Esophagus muscularis mucosa (tissue), 4 donors: ENCODE data around the gene SMAD5. TPM values are rescaled to one million over a fixed set of nuclear protein-coding genes. Genes with fewer than 3 reads are reported as not detected.

Experiments
- DNase-seq: peaks from one replicate; pipeline ENCODE4 v3.0.0-alpha.2; 2017; ENCODE audit errors: extremely low spot score
- H3K27ac ChIP-seq, 4 donors: fragments of 200-600 bp; sonication (generic); replicated peaks in 1 of 4; 1 replicate in 3 of 4; 2 replicates in 1 of 4; pipeline ENCODE4 v1.5.1; 2016 to 2019; ENCODE audit warnings: mild to moderate bottlenecking in 1 of 4
- H3K27me3 ChIP-seq, 4 donors: fragments of 200-600 bp; sonication (generic); one replicate each; pipeline versions ENCODE4 v1.5.1 to v1.6.0; 2016 to 2019
- H3K36me3 ChIP-seq, 4 donors: fragments of 200-600 bp; sonication (generic); one replicate each; pipeline ENCODE4 v1.5.1; 2016 to 2019
- H3K4me1 ChIP-seq, 4 donors: fragments of 200-600 bp; sonication (generic); one replicate each; pipeline ENCODE4 v1.5.1; 2016 to 2019
- H3K4me3 ChIP-seq, 4 donors: fragments of 200-600 bp; sonication (generic); 1 replicate in 2 of 4; 2 replicates in 2 of 4; pipeline ENCODE4 v1.5.1; 2016 to 2019; ENCODE audit warnings: mild to moderate bottlenecking in 4 of 4, moderate library complexity in 1 of 4
- H3K9me3 ChIP-seq, 4 donors: fragments of 200-600 bp; sonication (generic); 1 replicate in 3 of 4; 2 replicates in 1 of 4; pipeline ENCODE4 v1.5.1; 2016 to 2019
- EP300 ChIP-seq: sonication (generic); formaldehyde crosslinking; IDR thresholded peaks from one replicate; pipeline ENCODE4 v1.6.1; 2017; ENCODE audit warnings: antibody characterized with exemption
- POLR2A ChIP-seq: fragments of 450-650 bp; IDR thresholded peaks from one replicate; pipeline ENCODE4 v1.6.1; 2017; ENCODE audit warnings: antibody characterized with exemption, moderate library complexity, mild to moderate bottlenecking, low read depth
- POLR2AphosphoS5 ChIP-seq, 2 donors: sonication (generic); formaldehyde crosslinking; IDR thresholded peaks; one replicate each; pipeline ENCODE4 v1.6.1; 2017; ENCODE audit warnings: antibody characterized with exemption in 2 of 2
- WGBS: methylation state at CpG from one replicate; pipeline ENCODE4 v1.1.5; 2018; 5-methylcytosine and 5-hydroxymethylcytosine counted together
- intact Hi-C: fragments of 100-400 bp; cut with DNase I; formaldehyde crosslinking; loops from one replicate; pipeline ENCODE4 v1.15.1; 2023
- total RNA-seq, 4 donors: library from RNA; depleted of rRNA; stranded (reverse); fragments of >200 nt; gene quantifications; one replicate each; pipeline versions ENCODE4 v1.1.0 to v1.2.1, GENCODE V29; 2016
- TF ChIP-seq, protein P1 (sequence below), 3 experiments: fragments of 200-600 bp in 2 of 3; fragments of 450-650 bp in 1 of 3; sonication (generic) in 2 of 3; IDR thresholded peaks; one replicate each; pipeline ENCODE4 v1.5.1; 2017 to 2019; ENCODE audit warnings: antibody characterized with exemption in 3 of 3, mild to moderate bottlenecking in 2 of 3, moderate library complexity in 1 of 3

SMAD5 gene
- total RNA-seq, 4 donors from 2014 or later: 42.4 to 47.9 (median 46.3) TPM

DNA sequence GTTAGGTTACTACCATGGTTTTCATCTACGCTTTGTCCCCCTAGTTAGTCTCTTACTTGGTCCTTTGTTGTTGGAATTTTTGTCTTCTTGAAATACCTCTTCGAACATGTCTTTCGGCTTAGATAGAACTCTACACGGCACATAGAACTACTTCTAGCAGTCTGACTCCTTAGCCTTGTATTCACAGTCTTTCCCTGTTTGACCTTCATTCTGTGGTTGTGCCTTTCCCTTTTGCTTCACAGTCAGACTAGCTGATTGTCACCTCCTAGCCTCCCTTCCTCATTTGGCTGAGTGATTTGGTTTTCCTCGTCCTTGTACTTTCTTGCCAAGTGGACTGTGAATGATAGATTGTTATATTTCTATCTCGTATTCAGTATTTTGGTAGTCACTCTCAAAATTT, 10.7 kb downstream of the SMAD5 start:
- WGBS: 77% methylated on average over 6 of the region's 6 CpGs
- H3K9me3 ChIP-seq: no peaks in the 10 kb centered on the region
- no peak for DNase-seq
- no peaks in the 10 kb centered on the region for H3K36me3 ChIP-seq
- TF ChIP-seq POLR2A (no peak), POLR2AphosphoS5 (IDR thresholded peaks at IDR 0.05) (no peak), EP300 (no peak)
- TF ChIP-seq, protein P1, sequence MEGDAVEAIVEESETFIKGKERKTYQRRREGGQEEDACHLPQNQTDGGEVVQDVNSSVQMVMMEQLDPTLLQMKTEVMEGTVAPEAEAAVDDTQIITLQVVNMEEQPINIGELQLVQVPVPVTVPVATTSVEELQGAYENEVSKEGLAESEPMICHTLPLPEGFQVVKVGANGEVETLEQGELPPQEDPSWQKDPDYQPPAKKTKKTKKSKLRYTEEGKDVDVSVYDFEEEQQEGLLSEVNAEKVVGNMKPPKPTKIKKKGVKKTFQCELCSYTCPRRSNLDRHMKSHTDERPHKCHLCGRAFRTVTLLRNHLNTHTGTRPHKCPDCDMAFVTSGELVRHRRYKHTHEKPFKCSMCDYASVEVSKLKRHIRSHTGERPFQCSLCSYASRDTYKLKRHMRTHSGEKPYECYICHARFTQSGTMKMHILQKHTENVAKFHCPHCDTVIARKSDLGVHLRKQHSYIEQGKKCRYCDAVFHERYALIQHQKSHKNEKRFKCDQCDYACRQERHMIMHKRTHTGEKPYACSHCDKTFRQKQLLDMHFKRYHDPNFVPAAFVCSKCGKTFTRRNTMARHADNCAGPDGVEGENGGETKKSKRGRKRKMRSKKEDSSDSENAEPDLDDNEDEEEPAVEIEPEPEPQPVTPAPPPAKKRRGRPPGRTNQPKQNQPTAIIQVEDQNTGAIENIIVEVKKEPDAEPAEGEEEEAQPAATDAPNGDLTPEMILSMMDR (IDR thresholded peaks at IDR 0.05): no peak
- H3K27ac ChIP-seq: no peak overlapping the region
- intact Hi-C loops: no loop called here
- peaks cover 51 to 99% (median 88%) of the 10 kb centered on the region in 4 donors for H3K4me1 ChIP-seq
- H3K4me3 ChIP-seq: no peak overlapping the region
- no peaks in the 10 kb centered on the region for H3K27me3 ChIP-seq

DNA sequence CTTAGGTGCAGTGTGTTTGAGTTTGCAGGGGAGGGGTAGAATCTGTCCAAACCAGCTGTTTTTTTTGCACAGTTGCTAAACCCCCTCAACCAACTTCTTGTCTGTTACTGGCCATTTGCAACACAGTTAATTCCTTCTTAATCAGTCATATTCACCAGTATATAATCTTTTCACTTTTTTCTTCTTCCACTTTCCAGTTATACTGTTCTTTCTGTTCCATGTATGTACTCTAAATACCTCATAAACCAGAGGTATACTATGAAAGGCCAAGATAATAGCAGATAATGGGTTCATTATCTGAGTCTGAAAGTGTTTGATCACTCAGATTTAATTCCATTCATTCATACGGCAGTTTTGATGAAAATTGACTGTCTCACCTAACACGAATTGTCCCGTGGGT, 11.1 kb downstream of the SMAD5 start:
- intact Hi-C loops: no loop called here
- H3K4me3 ChIP-seq: no peak overlapping the region
- no peaks in the 10 kb centered on the region for H3K27me3 ChIP-seq
- no peak overlapping the region for H3K27ac ChIP-seq
- no peak for TF ChIP-seq POLR2AphosphoS5 (IDR thresholded peaks at IDR 0.05)
- TF ChIP-seq, protein P1 (IDR thresholded peaks at IDR 0.05): no peak
- no peak for TF ChIP-seq EP300
- TF ChIP-seq POLR2A: no peak
- no peaks in the 10 kb centered on the region for H3K9me3 ChIP-seq
- no peaks in the 10 kb centered on the region for H3K36me3 ChIP-seq
- peaks cover 47 to 97% (median 85%) of the 10 kb centered on the region in 4 donors for H3K4me1 ChIP-seq
- WGBS: 67% methylated on average over 3 of the region's 3 CpGs
- no peak for DNase-seq

DNA sequence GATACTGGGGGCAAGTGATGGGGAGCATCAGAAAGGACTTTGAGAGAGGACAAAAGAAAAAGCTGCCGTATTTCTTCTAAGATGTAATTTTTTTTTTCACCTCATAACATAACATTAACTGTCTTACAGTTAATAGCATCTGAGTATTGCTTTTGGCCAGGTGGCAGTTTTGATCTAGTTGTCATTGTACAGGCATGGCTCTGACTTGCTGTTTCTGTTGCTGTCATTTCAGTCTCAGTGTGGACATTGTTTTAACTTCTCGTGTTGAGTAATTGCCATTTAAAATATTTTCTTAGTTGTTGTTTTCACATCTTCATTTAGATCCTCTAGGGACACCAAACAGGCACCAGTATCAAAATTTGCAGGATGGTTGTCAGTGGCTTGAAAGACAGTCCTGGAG, 12.4 kb downstream of the SMAD5 start:
- TF ChIP-seq EP300: no peak
- TF ChIP-seq, protein P1 (IDR thresholded peaks at IDR 0.05): no peak
- TF ChIP-seq POLR2AphosphoS5 (IDR thresholded peaks at IDR 0.05): no peak
- no peak for TF ChIP-seq POLR2A
- Histone ChIP-seq H3K27me3 (no peaks in the 10 kb centered on the region), H3K36me3 (no peaks in the 10 kb centered on the region), H3K4me3 (no peak overlapping the region), H3K27ac (no peak overlapping the region), H3K4me1 (peaks cover 43 to 91% (median 77%) of the 10 kb centered on the region in 4 donors), H3K9me3 (no peaks in the 10 kb centered on the region)
- intact Hi-C loops: no loop called here
- no peak for DNase-seq
- 62% methylated on average over 2 of the region's 2 CpGs for WGBS

DNA sequence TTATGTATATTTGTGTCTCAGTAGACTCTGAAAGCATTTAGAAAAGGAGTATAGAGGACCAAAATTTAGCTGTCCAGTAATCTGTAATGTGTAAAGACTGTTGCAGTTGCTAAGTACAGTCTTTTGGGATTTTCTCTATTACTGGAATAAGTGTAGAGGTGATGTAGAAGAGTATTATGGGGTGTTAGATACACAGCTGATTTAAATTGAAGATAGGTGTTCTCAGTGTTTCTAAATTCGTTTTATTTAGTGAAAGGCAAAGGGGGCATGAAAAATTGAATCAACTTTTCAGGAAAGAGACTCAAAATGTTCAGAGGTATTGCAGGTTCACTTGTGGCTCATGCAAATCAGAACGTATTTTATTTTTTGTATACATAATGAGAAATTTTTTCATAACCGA, 13.6 kb downstream of the SMAD5 start:
- DNase-seq: no peak
- H3K27ac ChIP-seq: no peak overlapping the region
- WGBS: 78% methylated on average over 3 of the region's 3 CpGs
- H3K4me1 ChIP-seq: peaks cover 34 to 81% (median 73%) of the 10 kb centered on the region in 4 donors
- no peak overlapping the region for H3K4me3 ChIP-seq
- H3K36me3 ChIP-seq: no peaks in the 10 kb centered on the region
- TF ChIP-seq POLR2AphosphoS5 (IDR thresholded peaks at IDR 0.05): no peak
- no peak for TF ChIP-seq POLR2A
- TF ChIP-seq, protein P1 (IDR thresholded peaks at IDR 0.05): no peak
- no peak for TF ChIP-seq EP300
- intact Hi-C loops: no loop called here
- H3K9me3 ChIP-seq: no peaks in the 10 kb centered on the region
- H3K27me3 ChIP-seq: no peaks in the 10 kb centered on the region

DNA sequence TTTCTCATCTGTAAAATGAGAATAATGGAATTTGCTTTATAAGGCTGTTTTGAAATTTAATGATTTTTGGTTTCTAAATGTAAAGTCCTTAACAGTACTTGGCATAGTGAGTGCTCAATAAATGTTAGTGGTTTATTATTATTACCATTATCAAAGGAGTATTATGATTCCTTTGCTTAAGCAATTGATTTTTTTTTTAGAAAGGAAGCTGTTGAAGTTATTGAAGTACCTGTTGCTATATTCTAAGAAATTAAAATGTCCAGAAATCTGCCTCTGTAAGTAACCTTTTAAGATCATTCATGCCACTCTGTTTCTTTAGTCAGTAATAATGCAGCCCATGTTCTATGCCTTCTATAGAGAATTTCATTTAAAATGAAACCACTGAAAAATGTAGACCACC, 15.0 kb downstream of the SMAD5 start:
- intact Hi-C loops: no loop called here
- Histone ChIP-seq H3K4me1 (peaks cover 29 to 71% (median 65%) of the 10 kb centered on the region in 4 donors), H3K27ac (no peak overlapping the region), H3K27me3 (no peaks in the 10 kb centered on the region), H3K4me3 (no peak overlapping the region), H3K36me3 (no peaks in the 10 kb centered on the region), H3K9me3 (no peaks in the 10 kb centered on the region)
- no peak for DNase-seq
- TF ChIP-seq POLR2AphosphoS5 (IDR thresholded peaks at IDR 0.05): no peak
- no peak for TF ChIP-seq EP300
- no peak for TF ChIP-seq POLR2A
- TF ChIP-seq, protein P1 (IDR thresholded peaks at IDR 0.05): no peak
